Activated naive CD4-positive, alpha-beta T cell treated with anti-CD3 and anti-CD28 coated beads, Interleukin-2, amount 10 ng/mL, durations not matched to agents 7 days and 5 days (primary cell): Measurements from ENCODE around the gene GLUD2.
"Not testable (repeated sequence)": the region's sequence is repeated elsewhere in the genome, so short reads cannot be mapped to it uniquely, and the experiment has no call there.

Source experiments
- CTCF ChIA-PET: fragments of 350-600 bp; sonication (Branson Sonifier 250); formaldehyde crosslinking; loops from one replicate; lab custom pipeline; 2021; ENCODE audit warnings: antibody characterized with exemption; lab: Charles Lee
- DNase-seq: peaks from one replicate; pipeline ENCODE4 v3.0.0-alpha.2; 2020
- H3K27ac Mint-ChIP-seq: one replicate; pipeline ENCODE4 v1.8.0; 2021; ENCODE audit warnings: mild to moderate bottlenecking, moderate library complexity, mixed read lengths
- H3K27me3 Mint-ChIP-seq: one replicate; pipeline ENCODE4 v1.8.0; 2021; ENCODE audit warnings: mild to moderate bottlenecking, mixed read lengths
- H3K36me3 Mint-ChIP-seq: one replicate; pipeline ENCODE4 v1.8.0; 2021; ENCODE audit warnings: mixed read lengths
- H3K4me1 Mint-ChIP-seq: one replicate; pipeline ENCODE4 v1.8.0; 2021; ENCODE audit warnings: mixed read lengths
- H3K4me3 Mint-ChIP-seq: one replicate; pipeline ENCODE4 v1.8.0; 2021; ENCODE audit warnings: mild to moderate bottlenecking, moderate library complexity, mixed read lengths
- H3K9me3 Mint-ChIP-seq: one replicate; pipeline ENCODE4 v1.8.0; 2021; ENCODE audit warnings: mixed read lengths

Gene GLUD2

GRCh38 chrX:121052122-121052521 is 4.7 kb downstream of the GLUD2 start:
- no peak for DNase-seq
- Mint-ChIP-seq H3K4me1 (no peaks in the 10 kb centered on the region), H3K4me3 (no peak overlapping the region), H3K27ac (no peak overlapping the region), H3K9me3 (no peaks in the 10 kb centered on the region), H3K36me3 (no peaks in the 10 kb centered on the region), H3K27me3 (peaks cover 15% of the 10 kb centered on the region)
- CTCF ChIA-PET, result no interaction called here

- Mint-ChIP-seq H3K27me3 (no peaks in the 10 kb centered on the region), H3K9me3 (no peaks in the 10 kb centered on the region), H3K4me1 (no peaks in the 10 kb centered on the region), H3K36me3 (no peaks in the 10 kb centered on the region), H3K27ac (no peak overlapping the region), H3K4me3 (no peak overlapping the region)
- CTCF ChIA-PET, result no interaction called here
- no peak for DNase-seq
Measured at GRCh38 chrX:121062289-121062688, 14.9 kb downstream of the GLUD2 start.

- no peaks in the 10 kb centered on the region for H3K4me1 Mint-ChIP-seq
- CTCF ChIA-PET, result no interaction called here
- no peaks in the 10 kb centered on the region for H3K9me3 Mint-ChIP-seq
- H3K36me3 Mint-ChIP-seq, result no peaks in the 10 kb centered on the region
- no peaks in the 10 kb centered on the region for H3K27me3 Mint-ChIP-seq
- H3K27ac Mint-ChIP-seq, result no peak overlapping the region
- no peak for DNase-seq
- H3K4me3 Mint-ChIP-seq, result no peak overlapping the region
Measured at GRCh38 chrX:121064579-121064978, 17.2 kb downstream of the GLUD2 start.

DNA sequence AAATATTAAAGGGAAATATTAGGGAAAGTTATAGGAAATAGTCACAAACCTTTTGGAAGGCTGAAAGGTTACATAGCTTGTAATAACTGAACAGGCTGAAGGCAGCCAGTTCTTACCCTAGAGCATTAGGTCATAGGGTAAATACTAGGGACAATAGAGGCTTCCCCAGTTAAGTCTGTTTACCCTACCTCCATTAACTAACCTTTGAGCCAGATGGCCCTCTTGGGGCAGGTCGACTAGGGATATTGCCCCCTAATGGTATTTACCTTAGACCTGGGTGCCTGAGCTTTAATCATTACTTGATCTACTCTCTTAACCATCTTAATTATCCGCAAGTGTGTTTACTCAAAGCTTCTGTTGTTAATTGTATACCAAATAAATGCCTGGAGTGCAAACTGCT is 36.8 kb downstream of the GLUD2 start:
- CTCF ChIA-PET, H3K4me3 Mint-ChIP-seq, DNase-seq, H3K36me3 Mint-ChIP-seq, H3K9me3 Mint-ChIP-seq, H3K27ac Mint-ChIP-seq, H3K27me3 Mint-ChIP-seq, H3K4me1 Mint-ChIP-seq: not testable (repeated sequence)

DNA sequence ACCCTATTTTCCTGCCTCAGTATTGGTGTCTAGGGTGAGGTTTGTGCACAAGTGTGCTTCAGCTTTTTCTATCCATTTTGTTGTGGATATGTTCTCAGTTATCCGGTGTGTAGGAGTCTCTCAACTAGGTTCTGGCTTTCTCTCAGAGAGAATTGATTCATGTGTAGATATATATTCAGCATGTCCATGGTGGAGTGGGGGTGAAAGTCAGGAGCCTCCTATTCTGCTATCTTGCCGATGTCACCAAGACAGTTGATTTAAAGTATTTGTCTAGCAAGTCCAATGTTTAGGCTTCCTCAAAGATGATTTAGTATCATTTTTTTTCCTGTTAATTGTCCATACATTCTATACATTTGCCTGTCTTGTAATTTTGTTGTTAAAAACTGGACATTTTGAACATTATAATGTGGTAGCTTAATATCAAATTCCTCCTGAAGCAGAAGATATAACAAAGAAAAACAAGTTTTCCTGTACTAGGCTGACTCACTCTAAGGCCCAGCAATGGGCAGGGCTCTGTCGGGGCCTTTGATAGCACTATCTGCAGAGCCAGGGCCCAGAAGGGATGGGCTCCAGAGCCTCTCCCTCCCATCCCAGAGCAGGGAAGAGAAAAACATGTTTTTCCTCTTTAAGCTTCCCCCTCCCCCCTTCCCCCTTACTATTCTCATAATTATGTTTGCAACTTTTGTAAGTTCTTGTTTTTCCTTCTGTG is 37.6 kb downstream of the GLUD2 start:
- H3K36me3 Mint-ChIP-seq, result no peaks in the 10 kb centered on the region
- CTCF ChIA-PET, result no interaction called here
- no peaks in the 10 kb centered on the region for H3K9me3 Mint-ChIP-seq
- no peak overlapping the region for H3K27ac Mint-ChIP-seq
- no peak for DNase-seq
- H3K4me3 Mint-ChIP-seq, result no peak overlapping the region
- H3K4me1 Mint-ChIP-seq, result no peaks in the 10 kb centered on the region
- no peaks in the 10 kb centered on the region for H3K27me3 Mint-ChIP-seq

DNA sequence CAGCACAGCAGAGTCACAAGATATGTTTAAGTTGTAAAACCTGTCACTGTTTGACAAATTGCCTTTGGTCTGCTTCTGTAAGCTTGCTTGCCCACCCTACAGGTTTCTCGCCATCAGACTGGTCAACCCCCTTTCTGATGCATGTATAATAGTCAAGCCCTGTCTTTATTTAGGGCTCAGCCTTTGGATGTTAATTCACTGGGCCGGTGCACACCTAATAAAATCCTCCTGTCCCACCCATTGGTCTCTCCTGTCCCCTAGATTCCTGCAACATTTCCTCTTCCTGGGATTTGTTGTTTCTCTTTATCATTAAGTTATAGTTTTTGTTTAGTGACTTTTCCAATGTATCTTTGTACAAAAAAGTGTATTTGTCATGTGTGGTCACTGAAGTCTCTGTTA is 38.2 kb downstream of the GLUD2 start:
- no peak for DNase-seq
- CTCF ChIA-PET, result no interaction called here
- no peak overlapping the region for H3K27ac Mint-ChIP-seq

DNA sequence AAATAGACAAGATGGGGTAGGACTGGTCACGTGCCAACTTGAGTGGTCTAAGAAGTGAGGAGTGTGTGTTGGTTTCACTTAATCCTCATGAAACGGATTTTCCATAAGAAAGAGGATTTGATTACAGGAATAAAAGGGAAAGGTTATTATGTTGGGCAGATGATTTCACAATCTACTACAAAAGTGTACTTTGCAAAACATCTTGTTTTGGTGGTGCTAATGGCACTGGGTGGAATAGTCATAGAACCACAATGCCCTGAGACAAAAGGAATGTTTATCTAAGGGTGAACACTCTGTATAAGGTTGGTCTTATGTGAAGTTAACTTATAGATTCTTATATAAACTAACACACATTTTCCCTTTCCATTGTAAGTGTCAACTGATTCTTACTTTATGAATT is 45.6 kb downstream of the GLUD2 start:
- DNase-seq, result no peak
- Mint-ChIP-seq H3K4me1 (no peaks in the 10 kb centered on the region), H3K27me3 (no peaks in the 10 kb centered on the region), H3K9me3 (no peaks in the 10 kb centered on the region), H3K4me3 (no peak overlapping the region), H3K36me3 (no peaks in the 10 kb centered on the region), H3K27ac (no peak overlapping the region)
- CTCF ChIA-PET, result no interaction called here

More for the DNA sequence above, 38.2 kb downstream of the GLUD2 start:
- H3K9me3 Mint-ChIP-seq, result no peaks in the 10 kb centered on the region
- no peaks in the 10 kb centered on the region for H3K27me3 Mint-ChIP-seq
- no peaks in the 10 kb centered on the region for H3K4me1 Mint-ChIP-seq
- no peaks in the 10 kb centered on the region for H3K36me3 Mint-ChIP-seq
- H3K4me3 Mint-ChIP-seq, result no peak overlapping the region
